Activated CD4-positive, CD25-positive, alpha-beta regulatory T cell (primary cell): Measurements from ENCODE around the gene TRABD2B.

Source experiments
- DNase-seq, 4 experiments: peaks; one replicate each; lab custom pipeline; 2025; lab: John Stamatoyannopoulos, UW

TRABD2B gene

DNA sequence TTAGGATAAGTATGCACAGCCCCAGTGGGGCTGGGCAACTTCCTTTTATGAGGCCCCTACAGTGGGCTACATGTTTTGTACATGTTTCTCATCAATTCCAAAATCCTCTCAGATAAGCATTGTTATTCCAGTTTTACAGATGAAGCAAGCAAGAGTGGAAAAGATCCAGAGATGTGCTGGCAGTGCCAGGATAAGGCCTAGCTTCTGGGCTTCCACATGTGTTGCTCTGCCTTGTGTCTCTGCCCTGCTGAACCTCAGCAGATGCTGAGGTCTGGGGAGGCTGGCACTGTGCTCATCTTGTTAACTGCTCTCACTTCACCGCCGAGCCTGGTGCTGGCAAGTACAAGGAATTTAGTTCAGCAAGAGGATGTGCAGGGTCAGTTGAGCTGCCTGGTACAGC lies 202.1 kb downstream of the TRABD2B start:
- DNase-seq, result no peak

DNA sequence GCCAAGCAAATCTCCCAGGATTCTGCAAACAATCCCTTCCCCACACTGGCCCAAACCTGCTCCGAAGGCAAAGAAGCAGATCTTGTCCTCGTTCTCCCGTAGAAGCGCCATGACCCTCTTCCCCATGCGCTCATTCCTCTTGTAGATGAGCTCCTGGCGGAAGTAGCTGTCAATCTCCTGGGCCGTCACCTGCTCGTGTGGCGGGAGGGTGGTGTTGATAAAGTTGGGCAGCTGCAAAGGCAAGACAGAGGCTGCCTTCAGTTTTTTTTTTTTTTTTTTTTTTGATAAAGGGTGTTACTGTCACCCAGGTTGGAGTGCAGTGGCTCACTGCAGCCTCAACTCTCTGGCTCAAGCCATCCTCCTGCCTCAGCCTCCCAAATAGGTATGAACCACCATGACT lies 202.7 kb downstream of the TRABD2B start:
- DNase-seq, result no peak

DNA sequence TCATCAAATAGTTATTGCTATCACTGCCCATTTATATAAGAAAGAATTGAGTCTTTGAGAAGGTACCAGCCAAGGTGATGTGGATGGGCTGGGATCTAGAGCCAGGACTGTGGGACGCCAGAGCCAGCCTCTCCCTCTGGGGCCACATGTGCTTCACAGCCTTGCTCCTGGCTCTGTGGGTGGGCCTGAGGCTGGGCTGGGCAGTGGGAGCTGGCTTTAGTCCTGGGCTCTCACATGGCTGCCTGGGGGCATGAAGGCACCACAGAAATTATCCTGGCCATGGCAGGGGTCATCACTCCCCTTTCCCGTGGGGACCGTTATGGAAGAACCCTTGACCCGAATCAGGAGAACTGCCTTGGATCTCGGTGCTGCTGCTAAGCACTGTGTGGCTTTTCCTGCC lies 203.1 kb downstream of the TRABD2B start:
- no peak for DNase-seq

DNA sequence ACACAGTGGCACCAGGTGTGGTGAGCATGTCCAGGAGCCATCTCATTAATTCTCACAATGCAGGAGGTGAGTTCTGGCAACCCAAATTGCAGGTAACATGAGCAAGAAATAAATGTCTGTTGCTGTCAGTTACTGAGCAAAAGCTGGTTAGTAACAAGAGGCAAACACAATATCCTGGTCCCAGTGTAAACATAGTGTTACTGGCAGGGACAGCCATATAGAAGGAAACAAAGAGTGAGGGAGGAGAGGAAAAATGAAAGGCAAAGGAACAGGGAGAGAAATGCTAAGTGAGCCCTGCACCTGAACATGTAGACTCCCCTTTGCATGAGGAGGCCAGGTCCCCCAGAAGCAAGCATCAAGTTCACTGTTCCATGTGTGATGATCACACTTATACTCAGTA lies 203.6 kb downstream of the TRABD2B start:
- no peak for DNase-seq

DNA sequence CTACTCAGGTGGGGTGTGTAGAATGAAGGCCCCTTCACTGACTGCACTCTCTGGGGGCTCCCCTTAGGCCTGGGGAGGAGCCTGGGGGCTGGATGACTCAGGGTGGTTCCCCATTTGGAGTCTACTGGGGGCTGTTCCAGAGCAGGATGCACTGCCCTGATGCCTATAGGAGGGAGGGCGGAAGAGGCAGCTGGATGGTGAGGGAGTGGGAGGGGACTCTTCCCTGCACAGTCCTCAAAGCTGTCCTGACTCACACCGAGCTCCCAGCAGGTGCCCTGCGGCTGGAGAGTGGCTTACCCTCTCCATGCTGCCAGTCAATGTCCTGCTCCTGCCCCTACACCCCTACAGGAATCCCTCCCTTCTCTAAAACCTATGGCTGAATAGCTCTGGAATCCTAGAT lies 204.4 kb downstream of the TRABD2B start:
- no peak for DNase-seq

DNA sequence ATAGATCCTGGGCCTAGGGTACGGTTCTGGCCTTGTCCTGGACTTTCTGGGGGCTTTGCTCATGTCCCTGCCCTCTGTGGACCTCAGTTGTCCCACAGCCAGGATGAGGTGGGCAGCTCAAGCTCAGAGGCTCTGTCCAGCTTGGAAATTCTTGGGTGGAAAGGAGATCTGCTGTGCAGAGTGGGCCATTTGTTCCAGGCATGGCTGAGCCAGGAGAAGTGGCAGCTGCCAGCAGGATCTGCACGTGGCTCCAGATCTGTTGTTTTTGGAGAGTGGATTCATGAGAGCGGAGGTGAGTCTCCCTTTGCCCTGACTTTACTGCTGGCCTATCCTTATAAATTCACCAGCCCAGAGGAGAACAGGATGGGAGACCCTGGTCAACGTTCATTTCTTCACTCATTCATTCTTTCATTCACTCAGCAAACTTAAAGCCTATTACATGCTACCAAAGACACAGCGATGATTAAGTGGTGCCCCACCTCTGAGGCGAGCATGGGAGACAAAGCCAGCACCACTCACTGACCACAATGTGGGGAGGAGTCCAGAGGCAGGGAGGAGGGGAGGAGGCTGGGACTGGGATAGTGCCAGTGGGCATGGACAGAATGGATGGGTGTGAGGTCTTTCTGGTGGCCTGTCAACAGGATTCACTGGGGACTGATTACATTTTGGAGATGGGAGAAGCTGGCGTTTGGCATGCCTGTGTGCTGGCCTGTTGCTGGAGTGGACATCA lies 205.1 kb downstream of the TRABD2B start:
- DNase-seq, result no peak

DNA sequence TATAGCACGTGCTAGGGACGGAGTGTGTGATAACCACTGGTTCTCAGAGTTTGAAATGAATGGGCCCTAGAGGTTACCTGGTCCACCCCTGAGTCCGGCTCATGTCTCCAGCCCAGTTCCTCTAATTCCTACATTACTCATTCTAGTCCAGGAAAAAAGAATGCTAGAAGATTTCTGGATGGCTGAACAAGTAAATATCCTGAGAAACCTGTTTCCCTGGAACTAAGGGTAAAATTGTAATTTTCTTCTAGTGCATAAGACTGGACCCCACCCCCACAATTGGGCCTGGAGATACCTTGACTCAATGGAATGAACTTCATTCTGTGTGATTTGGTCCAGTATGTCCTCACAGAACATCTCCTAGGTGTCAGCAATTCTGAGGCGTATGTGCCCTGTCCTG lies 208.4 kb downstream of the TRABD2B start:
- no peak for DNase-seq

DNA sequence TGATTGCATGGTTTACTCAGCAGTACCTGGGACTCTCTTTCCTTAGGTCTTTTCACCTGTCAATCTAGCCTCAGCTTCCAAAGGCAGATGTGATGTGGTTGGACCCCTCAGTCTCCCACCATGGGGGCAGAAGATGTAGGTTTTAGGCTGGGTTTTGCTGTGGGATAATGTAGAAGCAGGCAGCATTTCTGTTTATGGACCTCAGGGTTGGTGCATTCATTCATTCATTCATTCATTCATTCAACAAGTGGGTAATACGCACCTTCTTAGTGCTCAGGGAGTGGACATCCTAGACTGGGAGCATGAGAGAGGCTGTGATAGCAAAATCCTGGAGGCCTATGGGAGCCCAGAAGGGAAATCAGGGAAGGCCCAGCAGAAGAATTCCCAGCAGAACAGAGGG lies 209.6 kb downstream of the TRABD2B start:
- no peak for DNase-seq

DNA sequence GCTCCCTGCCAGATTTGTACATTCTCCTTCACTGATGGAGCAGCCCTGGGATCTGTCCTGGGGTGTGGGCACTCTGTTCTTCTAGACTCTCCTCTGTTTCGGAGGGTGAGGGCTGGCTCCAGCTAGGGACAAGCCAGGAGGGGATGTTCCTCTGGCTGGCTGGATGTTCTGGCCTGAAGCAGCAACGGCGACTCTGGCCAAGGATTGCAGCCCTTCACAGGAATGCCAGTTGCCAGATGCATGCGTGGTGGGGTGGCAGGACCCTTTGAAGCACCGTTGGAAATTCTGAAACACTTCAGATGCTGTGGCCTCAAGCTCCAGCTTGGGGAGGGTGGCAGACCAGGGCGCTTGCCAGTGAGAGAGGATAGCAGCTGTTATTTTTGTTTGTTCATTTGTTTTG lies 210.9 kb downstream of the TRABD2B start:
- DNase-seq, result no peak

DNA sequence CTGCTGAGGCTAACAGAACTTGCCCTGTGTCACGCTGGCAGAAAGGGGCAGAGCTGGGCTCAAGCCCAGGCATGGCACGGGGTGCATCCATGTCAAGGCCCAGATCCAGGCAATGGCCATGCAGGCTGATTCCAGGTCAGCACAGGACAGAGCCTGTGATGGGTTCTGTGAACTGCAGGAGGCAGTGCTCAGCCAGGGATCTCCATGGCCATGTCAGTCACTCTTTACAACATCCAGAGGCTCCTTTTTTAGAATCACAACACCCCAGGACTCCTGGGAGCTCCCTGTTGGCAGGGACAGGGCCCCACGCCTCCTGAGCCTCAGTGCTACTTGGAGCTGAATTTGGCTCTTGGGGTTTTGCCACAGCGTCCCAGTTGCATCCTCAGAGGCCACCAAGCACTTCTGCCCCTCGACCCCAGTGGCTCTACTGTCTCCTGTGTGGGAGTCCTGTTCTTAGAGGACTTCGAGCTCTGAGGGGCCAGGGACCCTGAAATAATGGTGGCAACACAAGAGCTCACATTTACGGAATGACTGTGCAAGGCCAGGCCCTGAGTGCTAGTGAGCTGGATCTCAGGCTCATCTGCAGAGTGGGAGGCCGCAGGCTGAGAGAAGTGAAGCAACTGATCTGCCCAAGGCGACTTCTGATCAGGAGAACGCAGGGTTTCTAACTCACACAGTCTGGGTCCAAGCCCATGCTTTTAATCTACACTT lies 211.5 kb downstream of the TRABD2B start:
- DNase-seq, result no peak

DNA sequence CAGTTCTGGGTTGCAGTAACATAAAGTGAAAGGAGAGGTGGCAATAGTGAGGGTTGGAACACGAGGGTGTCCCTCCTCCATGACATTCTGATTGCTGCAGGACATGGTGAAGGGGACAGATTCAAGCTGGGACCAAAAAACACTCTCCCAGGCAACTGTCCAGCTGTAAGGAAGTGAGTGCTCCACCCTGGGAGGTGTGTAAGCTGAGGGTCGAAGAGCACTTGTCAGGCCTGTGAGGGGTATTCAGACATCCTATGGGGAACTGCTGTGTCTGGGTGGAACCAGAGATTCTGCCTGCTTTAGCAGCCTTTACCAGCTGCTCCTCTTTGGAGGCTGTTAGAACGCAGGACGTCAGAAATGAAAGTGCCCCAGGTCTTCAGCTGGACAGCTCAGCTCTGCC lies 212.1 kb downstream of the TRABD2B start:
- DNase-seq, result no peak

DNA sequence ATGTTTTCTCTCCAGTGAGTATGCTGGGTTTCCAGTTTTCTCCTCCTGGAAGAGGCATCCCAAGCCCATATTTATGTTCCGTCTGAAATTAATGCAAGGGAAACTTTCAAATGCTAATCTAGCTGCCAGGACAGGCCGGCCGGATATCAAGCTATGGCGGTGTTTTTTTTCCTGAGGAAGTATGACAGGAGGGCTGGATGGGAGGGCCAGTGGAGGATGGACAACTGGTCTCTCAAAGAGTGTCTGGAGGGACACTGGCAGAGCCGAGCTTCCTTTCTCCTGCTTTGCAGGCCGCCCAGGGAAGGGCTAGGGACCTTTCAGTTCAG lies 212.7 kb downstream of the TRABD2B start:
- DNase-seq, result no peak

DNA sequence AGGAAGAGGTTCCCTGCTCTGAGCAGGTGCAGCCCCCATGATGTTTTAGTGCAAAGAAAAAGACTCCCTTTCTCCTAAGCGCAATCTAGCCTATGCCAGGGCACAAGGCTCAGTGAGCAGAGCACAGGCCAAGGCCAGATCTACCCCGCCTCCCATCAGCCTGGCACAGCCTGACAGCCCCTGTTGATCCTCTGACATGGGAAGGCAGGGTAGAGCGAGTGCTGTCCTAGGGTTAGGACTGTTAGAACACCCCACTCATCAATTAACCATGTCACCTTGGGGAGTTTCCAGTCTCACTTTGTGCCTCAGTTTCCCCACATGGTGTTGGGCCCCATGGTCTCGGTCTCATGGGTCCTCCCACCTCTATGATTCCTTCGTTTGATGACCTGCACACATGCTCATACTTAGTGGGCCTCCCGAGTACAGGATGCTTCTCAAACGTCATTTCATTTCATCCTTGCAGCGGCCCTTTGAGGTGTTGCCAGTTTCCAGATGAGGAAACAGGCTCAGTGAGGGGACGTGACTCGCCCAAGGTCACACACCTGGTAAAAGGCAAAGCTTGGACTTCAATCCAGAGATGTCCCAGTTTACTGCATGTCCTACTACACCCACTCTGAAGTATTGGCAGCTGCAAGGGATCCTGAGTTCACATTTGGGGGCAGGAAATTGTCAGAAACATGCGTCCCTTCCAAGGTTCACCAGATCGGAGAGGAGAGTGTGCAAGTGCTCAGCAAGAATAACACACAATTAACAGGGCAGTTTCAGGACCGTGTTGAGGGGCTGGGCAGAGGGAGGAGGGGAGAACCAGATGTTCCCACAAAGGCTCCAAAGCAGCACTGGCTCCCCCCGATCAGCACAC lies 213.3 kb downstream of the TRABD2B start:
- DNase-seq, result no peak

DNA sequence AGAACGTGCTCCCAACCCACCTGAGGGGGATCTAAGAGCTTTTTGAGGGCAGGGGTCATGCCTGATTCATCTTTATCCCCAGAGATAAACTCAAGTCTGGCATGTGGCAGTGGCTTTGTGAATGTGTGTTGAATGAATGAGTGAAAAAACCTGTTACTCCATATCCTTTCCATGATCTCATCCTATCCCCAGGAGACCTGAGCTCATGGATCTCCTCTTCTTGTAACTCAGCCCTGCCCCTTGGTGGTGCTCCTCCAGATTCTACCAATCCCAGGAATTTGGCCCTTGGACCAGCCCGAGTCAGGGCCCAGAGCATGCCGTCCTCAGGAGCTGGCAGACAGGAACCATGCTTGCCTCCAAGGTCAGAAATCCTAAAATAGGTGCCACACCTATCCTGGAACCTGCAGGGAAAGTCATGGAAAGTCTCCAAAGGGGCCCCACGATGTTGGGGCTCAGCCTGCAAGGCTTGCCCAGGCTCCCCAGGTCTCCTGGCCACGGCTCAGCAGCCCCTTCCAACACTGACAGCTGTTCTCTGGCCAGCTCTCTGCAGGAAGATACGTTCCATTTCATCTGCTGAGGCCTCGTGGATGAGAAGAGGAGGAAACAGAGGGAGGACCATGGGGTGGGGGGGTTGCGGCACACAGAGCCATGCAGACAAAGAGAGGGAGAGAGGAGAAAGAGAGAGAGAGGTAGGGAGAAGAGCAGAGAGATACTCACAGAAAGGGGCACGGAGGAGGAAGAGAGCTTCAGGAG lies 214.6 kb downstream of the TRABD2B start:
- DNase-seq, result no peak

DNA sequence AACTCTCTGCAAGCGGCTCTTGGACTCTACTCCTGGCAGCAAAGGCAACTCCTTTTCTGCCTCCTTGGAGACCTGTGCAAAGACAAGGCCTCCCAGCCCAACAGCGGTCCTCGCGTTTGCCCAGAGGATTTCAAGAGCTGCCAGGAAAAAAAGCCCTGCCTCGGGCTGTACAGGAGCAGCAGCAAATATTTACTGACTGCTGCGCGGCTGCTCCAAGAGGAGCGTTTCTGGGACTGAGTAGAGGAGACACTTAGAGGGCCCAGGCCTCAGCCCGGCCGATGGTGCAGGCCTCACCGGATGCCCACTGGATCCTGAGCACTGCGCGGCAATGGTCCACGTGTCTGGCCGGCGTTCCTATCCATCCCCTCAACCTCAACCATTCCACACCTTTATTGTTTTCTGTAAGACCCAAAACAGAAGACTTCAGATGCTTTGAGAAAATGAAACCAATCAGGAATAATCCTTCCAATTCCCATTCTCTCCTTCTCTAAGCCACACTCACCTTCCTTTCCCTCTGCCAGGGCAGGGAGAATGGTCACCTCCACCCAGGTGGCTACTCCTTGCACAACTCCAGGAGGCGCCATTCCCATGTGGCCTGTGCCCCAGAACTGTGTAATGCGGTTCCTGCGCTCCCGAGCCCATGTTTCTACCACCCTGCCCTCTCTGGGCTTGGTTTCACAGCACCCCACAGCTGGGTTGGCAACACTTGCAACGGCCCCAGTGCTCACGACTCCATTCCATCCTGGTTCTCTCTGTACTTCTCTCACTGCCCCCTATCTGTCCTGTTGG lies 215.8 kb downstream of the TRABD2B start:
- no peak for DNase-seq

DNA sequence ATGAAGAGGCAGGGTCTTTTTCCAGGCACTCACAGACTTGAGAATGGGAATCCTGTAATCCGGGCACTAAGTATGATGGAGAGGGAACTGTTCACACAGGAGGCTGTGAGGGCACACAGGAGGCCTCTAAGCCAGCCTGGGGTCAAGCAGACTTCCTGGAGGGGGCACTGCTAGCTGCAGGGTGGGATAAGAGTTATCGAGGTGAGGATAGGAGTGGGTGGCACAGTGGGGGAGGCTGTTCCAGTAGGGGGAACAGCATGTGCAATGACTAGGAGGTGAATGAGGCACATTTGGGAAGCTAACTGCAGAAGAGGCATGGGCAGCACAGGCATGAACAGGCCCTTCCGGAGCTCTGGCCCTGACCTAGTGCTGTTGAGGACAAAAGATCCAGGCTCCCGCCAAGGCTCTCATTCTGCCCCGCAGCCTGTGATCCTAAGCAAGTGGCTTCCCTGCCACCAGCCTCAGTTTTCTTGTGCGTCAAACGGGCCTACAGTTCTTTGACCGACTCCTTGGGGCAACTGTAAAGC lies 216.7 kb downstream of the TRABD2B start:
- DNase-seq, result no peak

DNA sequence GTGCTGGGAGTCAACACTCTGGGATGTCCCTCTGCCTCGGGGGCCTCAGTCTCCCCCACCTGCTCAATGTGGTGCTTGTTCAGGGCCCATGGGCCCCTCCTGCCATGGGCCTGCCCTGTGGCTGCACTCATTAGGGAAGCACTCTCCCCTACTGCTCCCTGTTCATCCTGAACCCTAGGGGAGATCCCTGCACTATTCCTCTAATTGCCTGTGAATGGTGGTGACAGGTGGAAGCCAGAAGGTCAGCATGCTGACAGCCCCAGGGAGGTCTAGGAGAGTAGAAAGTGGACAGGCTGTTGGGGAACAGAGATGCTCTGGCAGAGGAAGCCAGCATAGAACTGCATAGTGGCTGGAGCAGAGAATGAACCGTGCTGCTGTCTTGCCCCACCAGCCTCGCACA lies 217.6 kb downstream of the TRABD2B start:
- DNase-seq, result no peak

DNA sequence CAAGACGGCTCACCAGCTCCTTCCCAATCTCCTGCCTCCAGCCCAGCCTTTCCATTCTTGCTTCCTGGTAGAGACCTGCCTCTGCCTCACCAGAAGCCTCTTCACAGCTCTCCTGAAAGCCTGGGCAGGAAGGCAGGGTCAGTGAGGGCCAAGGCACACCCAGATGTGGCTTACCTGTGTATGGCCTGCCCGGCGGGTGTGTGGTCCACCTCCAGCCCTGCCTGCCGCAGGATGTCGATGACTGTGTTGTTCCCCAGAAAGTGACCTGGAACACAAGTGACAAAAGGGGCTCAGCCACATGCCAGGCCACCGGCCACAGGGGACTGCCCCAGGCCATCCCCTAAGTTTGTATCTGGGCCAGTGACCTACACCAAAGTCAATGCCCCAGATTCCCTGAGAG lies 218.9 kb downstream of the TRABD2B start:
- DNase-seq, result no peak

DNA sequence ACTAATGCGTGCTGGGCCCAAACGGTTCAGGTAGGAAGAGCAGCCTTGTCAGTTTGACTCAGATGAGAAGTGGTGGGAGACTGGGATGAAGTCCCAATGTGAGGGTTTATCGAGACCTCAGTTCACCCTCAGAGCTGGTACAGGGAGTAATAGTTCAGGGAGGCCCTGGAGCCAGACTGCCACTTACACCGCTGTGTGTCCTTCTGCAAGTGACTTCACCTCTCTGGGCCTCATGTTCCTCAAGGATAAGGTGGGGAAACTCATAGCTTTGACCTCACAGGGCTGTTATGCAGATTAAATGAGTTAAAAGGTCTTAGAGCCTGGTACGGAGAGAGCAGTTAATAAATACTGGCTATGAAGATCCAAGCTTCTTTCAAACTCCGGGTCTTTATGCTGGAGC lies 219.9 kb downstream of the TRABD2B start:
- DNase-seq, result no peak

DNA sequence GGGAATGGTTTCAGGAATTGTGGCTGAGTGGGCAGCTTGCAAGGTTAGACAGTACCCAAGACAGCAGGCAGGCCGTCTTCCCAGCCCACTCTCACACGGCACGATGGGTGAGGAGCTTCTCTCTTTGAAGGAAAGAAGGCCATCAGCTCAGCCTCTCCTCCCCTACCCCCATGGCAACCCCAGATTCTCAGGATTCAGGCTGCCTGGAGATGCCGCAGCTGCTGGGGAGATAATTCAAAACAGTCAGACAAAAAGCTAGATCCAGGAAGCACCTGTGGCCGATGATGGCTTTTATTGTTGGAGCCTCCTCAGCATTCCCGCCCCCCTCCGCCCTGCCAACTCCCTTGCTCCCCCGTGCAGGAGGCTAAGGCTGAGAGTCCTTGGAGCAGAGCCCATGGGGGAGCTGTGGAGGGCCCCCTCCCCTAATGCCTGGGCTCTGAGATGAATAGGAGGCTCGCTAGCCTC lies 220.5 kb downstream of the TRABD2B start:
- no peak for DNase-seq
